ENCODE data around the gene CCM2. TPM values are rescaled to one million over a fixed set of nuclear protein-coding genes. Genes with fewer than 3 reads are reported as not detected.

Gene CCM2
- total RNA-seq, 4 donors from 2014 or later = 41.1 to 46.3 (median 44.0) TPM

- Histone ChIP-seq H3K4me3 (no peak overlapping the region), H3K4me1 (peaks cover 0 to 73% (median 47%) of the 10 kb centered on the region in 4 donors), H3K36me3 (peaks cover 0 to 57% (median 0%) of the 10 kb centered on the region in 3 donors), H3K27ac (no peak overlapping the region), H3K9me3 (no peaks in the 10 kb centered on the region), H3K27me3 (no peaks in the 10 kb centered on the region)
- TF ChIP-seq CTCF (IDR thresholded peaks at IDR 0.05) (no peak), POLR2A (IDR thresholded peaks at IDR 0.05) (no peak), EP300 (IDR thresholded peaks at IDR 0.05) (no peak)
- 90 to 100% methylated on average over 1 of the region's 1 CpG for WGBS, 2 donors
- DNase-seq (ENCODE audit: low spot score in 2 of 2) = no peak
Observed at GRCh38 chr7:44982970-44983369, 17.0 kb upstream of the CCM2 start.

- Histone ChIP-seq H3K27me3 (no peaks in the 10 kb centered on the region), H3K4me3 (no peak overlapping the region)
- 84 to 85% methylated on average over 6 of the region's 6 CpGs for WGBS, 2 donors
Observed at GRCh38 chr7:44983742-44984477, 16.1 kb upstream of the CCM2 start.

GRCh38 chr7:44984478-44984758 lies 15.6 kb upstream of the CCM2 start:
- H3K4me3 ChIP-seq = no peak overlapping the region
- H3K36me3 ChIP-seq = peaks cover 0 to 43% (median 0%) of the 10 kb centered on the region in 3 donors
- peak overlapping the region in 1 of 4 donors; percentile 1 for H3K27ac ChIP-seq
- DNase-seq (ENCODE audit: low spot score in 2 of 2) = no peak
- no peak for TF ChIP-seq POLR2A (IDR thresholded peaks at IDR 0.05)
- no peak for TF ChIP-seq CTCF (IDR thresholded peaks at IDR 0.05)
- TF ChIP-seq EP300 (IDR thresholded peaks at IDR 0.05) = no peak
- peaks cover 0 to 59% (median 36%) of the 10 kb centered on the region in 4 donors for H3K4me1 ChIP-seq
- H3K9me3 ChIP-seq = no peaks in the 10 kb centered on the region
- WGBS, 2 donors = 61 to 71% methylated on average over 2 to 3 of the region's 3 CpGs
- no peaks in the 10 kb centered on the region for H3K27me3 ChIP-seq

More at GRCh38 chr7:44983742-44984477, 16.1 kb upstream of the CCM2 start:
- H3K4me1 ChIP-seq = peaks cover 0 to 64% (median 41%) of the 10 kb centered on the region in 4 donors
- TF ChIP-seq POLR2A (IDR thresholded peaks at IDR 0.05) (no peak), CTCF (IDR thresholded peaks at IDR 0.05) (no peak)
- no peaks in the 10 kb centered on the region for H3K9me3 ChIP-seq
- no peak for DNase-seq (ENCODE audit: low spot score in 2 of 2)
- H3K27ac ChIP-seq = peak overlapping the region in 1 of 4 donors; percentile 1
- H3K36me3 ChIP-seq = peaks cover 0 to 48% (median 0%) of the 10 kb centered on the region in 3 donors

- H3K27me3 ChIP-seq = no peaks in the 10 kb centered on the region
- no peak for DNase-seq (ENCODE audit: low spot score in 2 of 2)
- no peak for TF ChIP-seq POLR2A (IDR thresholded peaks at IDR 0.05)
- no peak for TF ChIP-seq CTCF (IDR thresholded peaks at IDR 0.05)
- no peak for TF ChIP-seq EP300 (IDR thresholded peaks at IDR 0.05)
- H3K27ac ChIP-seq = peak overlapping the region; percentile 91 to 95 (median 92)
- peak overlapping the region; percentile 47 to 71 (median 58) for H3K4me3 ChIP-seq
- H3K4me1 ChIP-seq = peaks cover 0 to 55% (median 28%) of the 10 kb centered on the region in 4 donors
- 65 to 74% methylated on average over 6 of the region's 6 CpGs for WGBS, 2 donors
- H3K9me3 ChIP-seq = no peaks in the 10 kb centered on the region
- peaks cover 0 to 42% (median 0%) of the 10 kb centered on the region in 3 donors for H3K36me3 ChIP-seq
Observed at GRCh38 chr7:44985033-44985695, 14.8 kb upstream of the CCM2 start.

- no peaks in the 10 kb centered on the region for H3K9me3 ChIP-seq
- no peaks in the 10 kb centered on the region for H3K27me3 ChIP-seq
- no peak for DNase-seq (ENCODE audit: low spot score in 2 of 2)
- H3K4me3 ChIP-seq = peak overlapping the region; percentile 47 to 71 (median 58)
- WGBS, 2 donors = 10 to 13% methylated on average over 8 of the region's 8 CpGs
- TF ChIP-seq CTCF (IDR thresholded peaks at IDR 0.05) (no peak), POLR2A (IDR thresholded peaks at IDR 0.05) (no peak), EP300 (IDR thresholded peaks at IDR 0.05) (no peak)
- peak overlapping the region; percentile 91 to 95 (median 92) for H3K27ac ChIP-seq
- H3K36me3 ChIP-seq = peaks cover 0 to 42% (median 0%) of the 10 kb centered on the region in 3 donors
- H3K4me1 ChIP-seq = peaks cover 0 to 55% (median 24%) of the 10 kb centered on the region in 4 donors
Observed at GRCh38 chr7:44985900-44986217, 14.1 kb upstream of the CCM2 start.

All from tibial nerve (tissue), 4 donors.